ENCODE results near the gene RAB3GAP1. TPM values are rescaled to one million over a fixed set of nuclear protein-coding genes. Genes with fewer than 3 reads are reported as not detected.

RAB3GAP1 gene
- total RNA-seq, 1 experiment from 2014 or later = 32.0 TPM

- WGBS (ENCODE audit: extremely low coverage, insufficient read length, low lambda C conversion rate) = no CpG with 5 or more reads among the region's 2 CpGs
- no peak overlapping the region for H2BK5ac ChIP-seq (ENCODE audit: insufficient read length, low read length)
- no peaks in the 10 kb centered on the region for H3K79me2 ChIP-seq (ENCODE audit: insufficient read depth, low read length)
These were observed 22.5 kb upstream of the RAB3GAP1 start for GRCh38 chr2:135029481-135030134.

More at GRCh38 chr2:135029481-135030134, 22.5 kb upstream of the RAB3GAP1 start:
- TF ChIP-seq, protein P1, sequence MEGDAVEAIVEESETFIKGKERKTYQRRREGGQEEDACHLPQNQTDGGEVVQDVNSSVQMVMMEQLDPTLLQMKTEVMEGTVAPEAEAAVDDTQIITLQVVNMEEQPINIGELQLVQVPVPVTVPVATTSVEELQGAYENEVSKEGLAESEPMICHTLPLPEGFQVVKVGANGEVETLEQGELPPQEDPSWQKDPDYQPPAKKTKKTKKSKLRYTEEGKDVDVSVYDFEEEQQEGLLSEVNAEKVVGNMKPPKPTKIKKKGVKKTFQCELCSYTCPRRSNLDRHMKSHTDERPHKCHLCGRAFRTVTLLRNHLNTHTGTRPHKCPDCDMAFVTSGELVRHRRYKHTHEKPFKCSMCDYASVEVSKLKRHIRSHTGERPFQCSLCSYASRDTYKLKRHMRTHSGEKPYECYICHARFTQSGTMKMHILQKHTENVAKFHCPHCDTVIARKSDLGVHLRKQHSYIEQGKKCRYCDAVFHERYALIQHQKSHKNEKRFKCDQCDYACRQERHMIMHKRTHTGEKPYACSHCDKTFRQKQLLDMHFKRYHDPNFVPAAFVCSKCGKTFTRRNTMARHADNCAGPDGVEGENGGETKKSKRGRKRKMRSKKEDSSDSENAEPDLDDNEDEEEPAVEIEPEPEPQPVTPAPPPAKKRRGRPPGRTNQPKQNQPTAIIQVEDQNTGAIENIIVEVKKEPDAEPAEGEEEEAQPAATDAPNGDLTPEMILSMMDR (conservative IDR thresholded peaks at IDR 0.05) = no peak
- H3K14ac ChIP-seq (ENCODE audit: insufficient read depth, low read length) = no peak overlapping the region
- H3K56ac ChIP-seq (ENCODE audit: insufficient read length, low read depth, low read length) = no peak overlapping the region
- no peak overlapping the region for H2BK12ac ChIP-seq (ENCODE audit: insufficient read length, low read depth, low read length)
- no peak overlapping the region for H4K5ac ChIP-seq (ENCODE audit: insufficient read length, low read depth, low read length)
- no peak overlapping the region for H3K4me2 ChIP-seq (ENCODE audit: insufficient read depth, insufficient read length, low read length)
- no peaks in the 10 kb centered on the region for H3K79me1 ChIP-seq (ENCODE audit: insufficient read depth, low read depth, low read length, poor library complexity, severe bottlenecking)
- H2BK20ac ChIP-seq (ENCODE audit: low read depth, low read length, poor library complexity, severe bottlenecking) = no peak overlapping the region
- H3K27ac ChIP-seq (ENCODE audit: insufficient read length, low read depth, low read length) = no peak overlapping the region
- no peaks in the 10 kb centered on the region; the same call in 1 of the 2 replicates for H3K4me1 ChIP-seq (ENCODE audit: insufficient read depth, low read length)
- H4K8ac ChIP-seq (replicated peaks; ENCODE audit: insufficient read length, low read depth, low read length) = no peak overlapping the region
- no peak overlapping the region for H2BK120ac ChIP-seq (ENCODE audit: low read depth, low read length, poor library complexity, severe bottlenecking)
- DNase-seq = no peak
- H3K27me3 ChIP-seq (ENCODE audit: insufficient read depth, low read length) = no peaks in the 10 kb centered on the region
- no peak overlapping the region for H3K27ac Mint-ChIP-seq
- H4K91ac ChIP-seq (ENCODE audit: insufficient read length, low read depth, low read length) = no peak overlapping the region
- H3K4ac ChIP-seq (ENCODE audit: low read depth, low read length) = no peak overlapping the region
- H3K18ac ChIP-seq (ENCODE audit: insufficient read length, low read depth, low read length) = no peak overlapping the region
- H3K9me3 ChIP-seq (ENCODE audit: control insufficient read depth, low read depth, low read length) = no peaks in the 10 kb centered on the region
- H3K23me2 ChIP-seq (ENCODE audit: insufficient read length, low read depth, low read length, poor library complexity, severe bottlenecking) = no peaks in the 10 kb centered on the region
- H3K9me3 Mint-ChIP-seq = peaks cover 11 to 13% of the 10 kb centered on the region in 2 experiments
- H3K4me3 Mint-ChIP-seq = no peak overlapping the region
- H3K9ac ChIP-seq (ENCODE audit: extremely low read depth, insufficient read length, low read length) = no peak overlapping the region
- no peak overlapping the region for H2AFZ ChIP-seq (ENCODE audit: low read length)
- H4K20me1 ChIP-seq (ENCODE audit: control insufficient read depth, insufficient read depth, insufficient read length) = no peaks in the 10 kb centered on the region
- no peak overlapping the region for H2BK15ac ChIP-seq (ENCODE audit: low read depth, low read length)
- no peak overlapping the region for H3T11ph ChIP-seq (ENCODE audit: low read length)
- peaks cover 0 to 3% of the 10 kb centered on the region in 2 experiments; a peak in 2 of 4 replicates for H3K4me1 Mint-ChIP-seq
- H3K36me3 Mint-ChIP-seq (ENCODE audit: insufficient read depth in 1 of 3, low read depth in 3 of 3) = no peaks in the 10 kb centered on the region
- H3K27me3 Mint-ChIP-seq (ENCODE audit: low read depth) = no peaks in the 10 kb centered on the region; the same call in 1 of the 2 replicates
- H2AK5ac ChIP-seq (ENCODE audit: insufficient read length, low read length) = no peak overlapping the region
- H3K23ac ChIP-seq (ENCODE audit: insufficient read length, low read depth, low read length) = no peak overlapping the region

Measured in H9 (cell line).